IPS DF 4.7 (cell line): ENCODE data around the gene TMEM47.

ENCODE experiments used
- DNase-seq: peaks from one replicate; pipeline ENCODE4 v3.0.0-alpha.2; 2013; ENCODE audit warnings: low spot score; ENCODE audit errors: extremely low read depth

Gene TMEM47

DNA sequence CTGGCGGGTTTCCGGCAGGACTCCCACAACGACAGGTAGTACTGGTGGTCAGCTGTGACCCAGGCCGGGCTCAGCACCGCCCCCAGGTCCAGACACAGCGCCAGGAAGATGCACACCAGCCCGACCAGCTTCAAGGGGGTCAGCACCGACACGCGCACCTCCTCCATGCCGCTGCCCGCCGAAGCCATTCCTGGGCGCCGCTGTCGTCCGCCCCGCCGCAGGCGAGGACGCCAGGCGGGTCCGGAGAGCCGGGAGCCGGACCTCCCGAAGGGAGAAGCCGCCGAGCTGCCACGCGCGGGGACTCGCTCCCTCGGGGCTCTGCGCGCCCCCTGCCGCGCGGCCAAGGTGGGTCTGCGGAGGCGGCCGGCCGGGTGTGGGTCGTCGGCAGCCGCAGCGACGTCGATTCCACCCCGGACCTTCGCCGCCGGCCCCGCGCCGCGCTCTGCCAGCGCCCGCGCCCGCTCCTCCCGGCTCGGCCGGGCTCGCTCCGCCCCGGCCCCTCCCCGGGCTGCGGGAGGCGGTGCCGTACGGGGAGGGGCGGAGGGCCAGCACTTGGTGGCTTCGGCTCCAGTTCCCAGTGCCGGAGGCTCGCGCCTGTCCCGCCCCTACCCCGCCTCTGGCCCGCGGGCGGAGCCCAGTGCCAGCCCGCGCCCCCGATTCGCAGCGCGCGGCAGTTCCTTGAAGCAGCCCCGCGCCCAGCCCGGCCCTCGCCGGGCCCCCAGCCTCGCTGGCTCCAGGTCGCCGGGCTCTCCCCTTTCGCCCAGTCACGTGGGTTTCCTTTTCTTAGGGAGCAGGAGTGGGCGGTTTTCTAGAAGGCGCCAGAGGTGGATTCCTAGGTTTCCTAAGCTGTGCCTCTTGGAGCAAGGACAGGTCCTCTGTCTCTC, at the start of gene TMEM47:
Gene TMEM47, minus strand, starts transcription at position 444 of the 884 bp plus-strand sequence. Its CDS starts 256 bp downstream, at position 188.
- no peak for DNase-seq

GRCh38 chrX:34687095-34687494, 30.0 kb upstream of the TMEM47 start:
- DNase-seq: no peak

DNA sequence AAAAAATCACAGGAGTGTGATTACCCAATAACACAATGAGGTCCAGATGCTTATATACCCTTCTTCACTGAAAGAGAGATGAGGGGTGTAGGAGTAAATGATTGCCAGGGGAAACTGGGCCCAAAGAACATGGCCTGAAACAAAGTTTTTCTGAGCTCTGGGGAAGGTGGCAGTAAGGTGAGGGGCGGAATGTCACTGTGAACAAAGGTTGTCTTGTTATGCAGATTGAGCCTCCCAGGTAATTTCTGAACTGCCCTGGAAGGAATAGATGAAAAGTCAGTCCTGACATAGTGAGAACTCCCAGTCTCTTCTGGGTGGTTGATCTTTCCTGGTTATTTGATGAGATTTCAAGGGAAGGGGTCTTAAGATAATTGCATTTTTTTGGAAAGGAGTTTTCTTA, 2.5 kb upstream of the TMEM47 start:
- DNase-seq: no peak

DNA sequence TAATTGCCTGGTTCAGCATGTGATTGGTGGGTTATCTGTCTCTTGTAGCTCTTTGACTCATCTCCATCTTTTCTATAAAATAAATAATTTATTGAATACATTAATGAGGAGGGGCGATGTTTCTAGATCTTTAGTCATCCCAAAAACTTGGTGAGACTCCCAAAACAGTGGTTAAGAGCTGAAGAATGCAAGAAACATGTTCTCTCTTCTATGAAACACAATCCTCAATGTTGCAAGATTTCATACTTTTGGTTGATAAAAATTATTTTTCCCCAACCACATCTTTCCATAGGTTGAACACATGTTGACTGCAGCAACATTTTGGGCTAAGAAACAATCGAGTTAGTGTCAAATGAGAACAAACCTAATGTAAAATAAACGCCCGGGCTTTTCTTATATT, 1.2 kb upstream of the TMEM47 start:
- no peak for DNase-seq

DNA sequence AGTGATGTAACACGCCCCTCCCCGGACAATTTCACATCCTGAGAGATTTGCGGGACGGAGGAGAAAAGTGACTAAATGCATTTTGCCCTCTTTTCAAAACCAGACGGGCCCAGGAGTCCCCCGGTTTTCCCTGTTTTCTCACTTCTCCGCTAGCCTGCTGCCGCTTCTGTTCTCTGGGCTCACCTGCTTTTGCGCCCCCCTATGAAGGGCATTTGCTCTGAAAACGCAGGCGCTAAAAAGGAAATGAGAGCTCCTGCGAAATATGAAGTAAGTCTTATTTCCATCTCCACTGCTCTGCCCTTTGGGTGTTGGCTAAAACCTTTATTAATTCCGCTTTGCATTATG, 613 bp upstream of the TMEM47 start:
- no peak for DNase-seq

- DNase-seq: no peak
These were observed 631 bp downstream of the TMEM47 start for GRCh38 chrX:34656467-34656841.

- no peak for DNase-seq
These were observed 1.3 kb downstream of the TMEM47 start for GRCh38 chrX:34655501-34656455.

GRCh38 chrX:34654696-34655490, 2.2 kb downstream of the TMEM47 start:
- no peak for DNase-seq

- no peak for DNase-seq
These were observed 3.3 kb downstream of the TMEM47 start for GRCh38 chrX:34653811-34654210.

DNA sequence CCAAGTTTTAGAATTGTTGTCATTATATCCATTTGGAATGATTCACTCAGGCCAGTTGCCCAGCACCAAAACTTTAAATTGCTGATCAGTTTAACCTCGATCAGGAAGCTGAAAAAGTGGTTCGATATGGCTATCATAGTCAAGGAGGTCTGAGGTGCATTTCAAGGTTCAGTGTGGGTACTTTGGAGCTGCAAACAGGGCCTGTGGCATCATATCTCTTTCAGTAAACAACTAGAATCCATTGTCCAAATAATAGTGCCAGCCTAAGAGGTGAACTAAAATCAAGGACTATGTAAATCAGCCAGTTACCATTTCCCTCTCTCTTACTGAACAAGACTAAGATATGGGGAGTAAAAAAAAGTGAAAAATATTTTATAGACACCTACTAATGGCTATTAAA, 14.2 kb downstream of the TMEM47 start:
- DNase-seq: no peak

- no peak for DNase-seq
These were observed 19.0 kb downstream of the TMEM47 start for GRCh38 chrX:34638116-34638515.

- no peak for DNase-seq
These were observed 22.7 kb downstream of the TMEM47 start for GRCh38 chrX:34634349-34634748.

- no peak for DNase-seq
These were observed 24.7 kb downstream of the TMEM47 start for GRCh38 chrX:34632384-34632783.

DNA sequence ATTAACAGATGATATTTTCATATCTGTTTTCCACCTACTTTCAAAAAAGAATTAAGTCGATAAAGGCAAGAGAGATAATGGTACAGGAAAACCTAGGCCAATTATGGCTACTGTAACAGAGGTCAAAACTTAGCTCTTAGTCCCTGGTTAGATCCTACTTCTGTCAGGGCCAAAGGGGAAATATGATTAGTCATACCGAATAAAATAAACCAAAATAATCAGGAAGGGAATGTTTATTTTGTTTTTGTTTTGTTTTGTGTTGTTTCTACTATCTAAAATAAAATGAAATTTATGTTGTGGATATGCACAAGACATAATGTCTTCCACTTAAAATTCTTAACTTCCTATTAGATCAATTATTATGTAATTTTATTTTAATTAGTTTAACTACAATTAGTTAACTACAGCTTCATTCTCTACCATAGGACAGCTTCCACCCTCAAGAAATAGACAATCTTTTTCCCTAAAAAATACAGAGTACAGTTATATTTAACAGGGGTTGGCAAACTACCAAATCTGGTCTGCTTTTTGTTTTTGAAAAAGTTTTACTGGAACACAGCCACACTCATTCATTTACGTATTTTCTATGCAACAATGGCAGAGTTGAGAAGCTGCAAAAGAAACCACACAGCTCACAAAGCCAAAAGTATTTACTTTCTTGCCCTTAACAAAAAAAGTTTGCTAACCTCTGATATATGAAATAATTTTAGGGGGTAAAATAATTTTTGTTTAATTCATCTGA, 25.4 kb downstream of the TMEM47 start:
- DNase-seq: no peak

- DNase-seq: no peak
These were observed 27.5 kb downstream of the TMEM47 start for GRCh38 chrX:34629572-34629971.

DNA sequence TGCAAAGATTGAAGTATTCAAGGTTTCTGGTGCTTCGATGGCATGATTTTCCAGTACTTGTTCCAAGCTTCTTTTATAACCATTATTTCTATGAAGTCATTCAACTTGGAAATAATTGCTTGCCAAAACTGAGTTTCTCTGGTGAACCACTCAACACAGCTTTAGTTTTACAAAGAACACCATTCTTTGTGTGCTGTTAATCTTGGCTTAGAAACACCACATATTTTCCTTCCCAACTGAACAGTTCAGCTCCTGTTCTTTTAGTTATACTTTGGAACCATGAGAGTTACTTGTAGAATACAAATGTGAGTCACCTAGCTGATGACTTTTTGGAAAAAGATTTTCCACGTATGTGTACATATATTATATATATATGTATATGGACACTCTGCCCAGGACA, 32.7 kb downstream of the TMEM47 start:
- DNase-seq: no peak

- DNase-seq: no peak
These were observed 37.2 kb downstream of the TMEM47 start for GRCh38 chrX:34619920-34620319.

GRCh38 chrX:34612036-34612435, 45.0 kb downstream of the TMEM47 start:
- no peak for DNase-seq

DNA sequence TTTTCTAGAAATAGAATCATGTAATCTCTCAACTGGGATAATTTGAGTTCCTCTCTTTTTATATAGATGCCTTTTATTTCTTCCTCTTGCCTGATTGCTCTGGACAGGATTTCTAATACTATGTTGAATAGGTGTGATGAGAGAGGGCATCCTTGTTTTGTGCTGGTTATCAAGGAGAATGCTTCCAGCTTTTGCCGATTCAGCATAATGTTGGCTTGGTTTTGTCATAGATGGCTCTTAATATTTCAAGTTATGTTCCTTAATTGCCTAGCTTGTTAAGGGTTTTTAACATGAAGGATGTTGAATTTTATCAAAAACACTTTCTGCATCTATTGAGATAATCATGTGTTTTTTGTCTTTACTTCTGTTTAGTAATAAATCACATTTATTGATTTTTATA, 58.7 kb downstream of the TMEM47 start:
- DNase-seq: no peak

- DNase-seq: no peak
These were observed 70.1 kb downstream of the TMEM47 start for GRCh38 chrX:34586936-34587335.
